BE2C (cell line): ENCODE data around the gene ZFYVE28.

Experiments used
- DNase-seq: peaks from one replicate; pipeline ENCODE4 v3.0.0-alpha.2; 2020
- H3K27me3 ChIP-seq: fragments of 250-450 bp; sonication (Bioruptor Pico); 2 replicates; pipeline ENCODE4 v1.5.1; 2020; ENCODE audit warnings: mild to moderate bottlenecking
- H3K36me3 ChIP-seq: fragments of 250-450 bp; sonication (Bioruptor Pico); 2 replicates; pipeline ENCODE4 v1.5.1; 2020; ENCODE audit warnings: mild to moderate bottlenecking
- H3K4me1 ChIP-seq: fragments of 250-450 bp; sonication (Bioruptor Pico); 2 replicates; pipeline ENCODE4 v1.5.1; 2020
- H3K4me3 ChIP-seq: 2 replicates; pipeline ENCODE4 v1.5.1; 2011; ENCODE audit warnings: low read depth, low read length
- H3K9me3 ChIP-seq: fragments of 250-450 bp; sonication (Bioruptor Pico); 2 replicates; pipeline ENCODE4 v1.5.1; 2020
- CTCF ChIP-seq: IDR thresholded peaks from 2 replicates; pipeline ENCODE4 v1.5.1; 2012; ENCODE audit warnings: mild to moderate bottlenecking, low read depth, low read length

The ZFYVE28 gene

GRCh38 chr4:2274320-2275043 lies 144.0 kb downstream of the ZFYVE28 start:
- TF ChIP-seq CTCF: no peak
- Histone ChIP-seq H3K9me3 (no peaks in the 10 kb centered on the region), H3K27me3 (no peaks in the 10 kb centered on the region), H3K4me3 (no peak overlapping the region), H3K36me3 (no peaks in the 10 kb centered on the region), H3K4me1 (peaks cover 10% of the 10 kb centered on the region)
- DNase-seq: no peak

DNA sequence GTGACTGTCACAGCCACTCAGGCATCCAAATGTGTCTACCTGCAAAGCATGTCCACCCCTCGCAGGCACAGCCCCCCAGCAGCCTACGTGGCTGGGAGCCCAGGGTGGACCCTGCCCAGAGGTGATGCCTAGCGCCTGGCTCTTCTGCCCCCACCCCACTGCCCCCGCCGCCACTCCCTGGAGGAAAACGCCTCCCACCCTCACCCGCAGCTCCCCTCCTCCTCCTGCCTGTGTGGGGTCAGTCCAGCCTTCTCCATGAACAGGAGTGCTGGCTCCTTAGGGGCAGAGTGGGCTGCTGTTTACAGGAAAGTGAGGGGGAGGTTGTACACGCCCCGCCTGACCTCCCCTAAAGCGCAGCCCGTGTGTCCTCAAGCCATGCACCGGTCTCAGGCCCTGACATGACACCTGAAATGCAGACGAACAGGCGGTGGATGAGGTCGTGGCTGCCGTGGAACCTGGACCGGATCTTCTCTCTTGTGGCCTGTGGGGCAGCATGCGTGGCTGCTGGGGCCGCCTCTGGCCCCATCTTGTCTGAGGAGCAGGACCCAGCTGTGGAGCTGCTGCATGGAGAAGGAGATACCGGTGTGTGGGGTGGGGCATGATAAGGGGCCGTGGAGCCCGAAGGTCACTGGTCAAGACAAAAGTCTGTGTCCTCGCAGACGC lies 144.7 kb downstream of the ZFYVE28 start:
- no peaks in the 10 kb centered on the region for H3K36me3 ChIP-seq
- H3K4me1 ChIP-seq: peaks cover 16% of the 10 kb centered on the region
- no peaks in the 10 kb centered on the region for H3K9me3 ChIP-seq
- no peak for DNase-seq
- H3K4me3 ChIP-seq: no peak overlapping the region
- H3K27me3 ChIP-seq: no peaks in the 10 kb centered on the region
- TF ChIP-seq CTCF: no peak

- no peaks in the 10 kb centered on the region for H3K9me3 ChIP-seq
- no peak overlapping the region for H3K4me3 ChIP-seq
- no peak for TF ChIP-seq CTCF
- peaks cover 16% of the 10 kb centered on the region for H3K4me1 ChIP-seq
- H3K27me3 ChIP-seq: no peaks in the 10 kb centered on the region
- DNase-seq: no peak
- no peaks in the 10 kb centered on the region for H3K36me3 ChIP-seq
These were observed 145.2 kb downstream of the ZFYVE28 start for GRCh38 chr4:2273221-2273620.

DNA sequence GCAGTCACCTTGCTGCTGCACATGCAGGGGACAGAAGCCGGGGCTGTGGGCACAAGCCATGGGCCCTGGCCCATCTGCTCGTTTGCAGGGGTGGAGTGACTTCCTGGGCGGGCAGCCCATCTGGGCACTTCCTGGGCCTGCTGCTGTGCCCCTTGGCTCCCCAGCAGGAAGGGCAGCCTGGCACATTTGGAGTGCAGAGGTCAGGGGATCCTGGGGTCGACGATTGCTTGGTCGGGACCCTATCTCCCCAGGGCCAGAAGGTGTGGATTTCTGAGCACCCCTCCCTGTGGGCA lies 145.7 kb downstream of the ZFYVE28 start:
- TF ChIP-seq CTCF: no peak
- H3K9me3 ChIP-seq: no peaks in the 10 kb centered on the region
- no peak for DNase-seq
- no peak overlapping the region for H3K4me3 ChIP-seq
- H3K27me3 ChIP-seq: no peaks in the 10 kb centered on the region
- H3K4me1 ChIP-seq: peaks cover 16% of the 10 kb centered on the region
- H3K36me3 ChIP-seq: no peaks in the 10 kb centered on the region

DNA sequence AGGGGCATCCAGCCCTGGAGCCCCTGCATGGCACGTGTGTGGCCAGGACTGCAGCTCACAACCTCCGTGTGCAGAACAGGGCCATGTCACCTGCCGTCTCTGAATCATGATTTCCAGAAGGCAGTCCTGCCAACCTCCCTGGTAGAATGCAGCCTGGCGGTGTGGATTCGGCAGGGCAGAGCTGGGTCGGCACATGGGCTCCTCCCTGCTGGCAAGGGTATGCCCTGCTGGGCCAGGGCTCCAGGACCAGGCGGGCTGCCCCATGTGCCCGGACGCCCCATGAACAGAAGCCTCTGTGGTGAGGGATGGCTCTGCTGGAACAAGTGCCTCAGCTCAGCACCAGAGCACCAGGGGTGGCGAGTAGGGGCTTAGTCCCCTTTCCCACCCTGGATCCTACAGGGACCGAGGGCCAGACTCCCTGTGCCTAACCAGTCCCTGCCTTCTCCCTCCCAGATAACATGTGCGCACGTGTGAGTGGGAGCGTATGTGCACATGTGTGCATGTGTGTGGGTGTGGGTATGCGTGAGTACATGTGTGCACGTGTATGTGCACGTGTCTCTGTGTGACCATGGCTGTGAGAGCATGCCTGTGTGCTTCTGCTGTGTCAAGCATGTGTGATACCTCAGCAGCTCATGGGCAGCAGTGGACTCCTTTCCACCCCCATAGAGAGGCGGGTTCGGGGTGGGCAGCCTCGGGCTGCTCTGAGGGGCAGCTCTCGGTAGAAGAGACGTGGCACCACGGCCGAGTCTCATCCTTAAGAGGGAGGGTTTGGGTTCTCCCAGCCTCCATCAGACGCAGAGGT lies 146.2 kb downstream of the ZFYVE28 start:
- Histone ChIP-seq H3K4me1 (peaks cover 16% of the 10 kb centered on the region), H3K36me3 (no peaks in the 10 kb centered on the region), H3K27me3 (no peaks in the 10 kb centered on the region), H3K9me3 (no peaks in the 10 kb centered on the region), H3K4me3 (no peak overlapping the region)
- no peak for DNase-seq
- no peak for TF ChIP-seq CTCF
